NCI-H1417 (cell line): ENCODE data around the gene OR51G1.
"Not testable (repeated sequence)": the region's sequence is repeated elsewhere in the genome, so short reads cannot be mapped to it uniquely, and the experiment has no call there.

ENCODE experiments used
- DNase-seq, 3 experiments: peaks; one replicate each; lab custom pipeline; 2025; lab: John Stamatoyannopoulos, UW

Gene OR51G1

GRCh38 chr11:4924239-4924638, at the start of gene OR51G1:
OR51G1 (minus strand) TSS chr11:4924339; CDS start chr11:4924339, 0 bp downstream.
- no peak for DNase-seq

DNA sequence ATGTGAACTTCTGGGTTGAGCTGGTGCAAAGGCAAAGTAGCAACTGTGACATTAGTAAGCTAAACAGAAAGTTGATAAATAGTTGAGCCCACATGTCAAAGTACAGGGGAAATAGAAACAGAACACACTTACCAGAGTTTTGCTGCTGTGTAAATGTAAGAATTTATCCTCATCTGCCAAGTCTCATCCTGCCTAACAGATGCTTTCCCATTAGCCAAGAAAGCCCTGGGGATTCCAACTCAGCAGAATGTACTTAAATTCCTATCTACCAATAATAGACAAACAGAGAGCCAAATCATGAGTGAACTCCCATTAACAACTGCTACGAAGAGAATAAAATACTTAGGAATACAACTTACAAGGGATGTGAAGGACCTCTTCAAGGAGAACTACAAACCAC, 38.7 kb upstream of the OR51G1 start:
- DNase-seq = no peak

GRCh38 chr11:4960877-4961276, 36.7 kb upstream of the OR51G1 start:
- DNase-seq = peak in 2 of 3 experiments; percentile 17 to 66

- no peak for DNase-seq
These were observed 33.3 kb upstream of the OR51G1 start for GRCh38 chr11:4957396-4957795.

DNA sequence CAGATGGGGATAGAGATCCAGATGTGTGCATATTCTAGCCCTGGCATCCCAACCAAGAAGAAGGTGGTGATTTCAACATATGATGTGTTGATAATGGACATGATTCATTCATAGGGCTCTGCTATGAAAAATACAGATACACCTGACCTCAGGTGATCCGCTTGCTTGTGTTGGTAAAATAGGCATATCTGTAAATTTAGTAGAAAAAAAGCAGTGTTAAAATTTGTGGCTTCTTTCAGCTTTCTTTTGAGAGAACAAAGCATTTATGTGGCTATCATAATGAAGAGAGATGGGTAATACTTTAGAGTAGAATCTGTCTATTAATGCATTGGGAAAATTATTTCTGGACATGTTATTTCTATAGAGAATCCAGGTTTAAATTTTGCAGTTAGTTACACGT, 31.5 kb upstream of the OR51G1 start, which contains the start of gene OR51A2:
OR51A2 (minus strand) TSS at position 101 of the 400 bp plus-strand sequence; CDS start at position 101, 0 bp downstream.
- not testable (repeated sequence) for DNase-seq

- no peak for DNase-seq
These were observed 23.4 kb upstream of the OR51G1 start, which contains the start of gene OR51A4 for GRCh38 chr11:4947505-4947904. OR51A4 (minus strand) TSS chr11:4947605; CDS start chr11:4947100, 505 bp downstream.

DNA sequence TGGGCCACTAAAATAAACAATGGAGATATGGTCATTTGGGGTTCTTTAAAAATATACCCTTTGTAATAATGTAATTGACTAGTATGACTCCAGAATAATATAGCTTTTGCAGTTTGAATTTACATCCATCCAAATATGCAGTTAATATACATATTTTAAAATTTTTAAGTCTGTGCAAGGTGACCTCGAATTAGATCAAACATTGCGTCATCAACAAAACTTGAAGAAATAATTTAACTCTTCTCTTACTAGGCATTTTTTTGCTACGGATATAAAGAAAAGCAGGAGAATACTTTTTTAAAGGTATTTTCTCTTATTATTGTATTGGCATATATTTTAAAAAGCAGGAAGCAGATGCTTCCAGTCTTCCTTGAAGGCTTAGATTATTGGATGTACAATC, 12.6 kb upstream of the OR51G1 start:
- DNase-seq = no peak

DNA sequence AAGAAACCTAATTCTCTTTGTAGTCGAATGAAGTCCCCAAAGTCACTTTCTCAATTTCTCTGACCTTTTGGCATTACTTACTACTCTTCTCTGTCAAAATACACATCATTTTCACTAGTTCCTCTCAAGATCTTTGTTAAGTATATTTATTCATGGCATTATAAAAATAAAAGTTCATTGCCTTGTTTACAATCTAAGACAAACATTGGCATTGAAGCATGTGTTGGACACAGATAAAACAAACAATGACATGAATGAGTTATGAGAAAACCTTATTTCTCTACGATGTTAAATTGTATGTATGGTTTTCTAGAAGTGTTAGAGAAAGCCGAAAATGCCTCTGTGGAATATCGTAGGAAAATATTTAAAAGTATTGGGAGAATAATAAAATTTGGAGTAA, 8.6 kb upstream of the OR51G1 start:
- DNase-seq = peak in 1 of 3 experiments; percentile 45

- no peak for DNase-seq
These were observed 2.5 kb upstream of the OR51G1 start for GRCh38 chr11:4926608-4927007.

GRCh38 chr11:4922304-4922703, 1.8 kb downstream of the OR51G1 start:
- no peak for DNase-seq

DNA sequence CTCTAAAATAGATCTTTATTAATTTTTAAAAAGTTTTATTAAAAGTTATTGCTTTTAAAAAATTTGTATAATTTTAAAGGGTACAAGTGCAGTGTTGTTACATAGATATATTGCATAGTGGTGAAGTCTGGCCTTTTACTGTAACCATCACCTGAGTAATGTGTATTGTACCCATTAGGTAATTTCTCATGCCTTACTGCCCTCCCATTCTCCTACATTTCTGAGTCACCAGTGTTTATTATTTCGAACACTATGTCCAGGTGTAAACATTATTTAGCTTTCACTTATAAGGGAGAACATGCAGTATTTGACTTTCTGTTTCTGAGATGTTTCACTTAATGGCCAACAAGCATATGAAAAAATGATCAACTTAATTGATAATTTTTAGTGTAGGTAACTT, 2.3 kb downstream of the OR51G1 start:
- DNase-seq = no peak

DNA sequence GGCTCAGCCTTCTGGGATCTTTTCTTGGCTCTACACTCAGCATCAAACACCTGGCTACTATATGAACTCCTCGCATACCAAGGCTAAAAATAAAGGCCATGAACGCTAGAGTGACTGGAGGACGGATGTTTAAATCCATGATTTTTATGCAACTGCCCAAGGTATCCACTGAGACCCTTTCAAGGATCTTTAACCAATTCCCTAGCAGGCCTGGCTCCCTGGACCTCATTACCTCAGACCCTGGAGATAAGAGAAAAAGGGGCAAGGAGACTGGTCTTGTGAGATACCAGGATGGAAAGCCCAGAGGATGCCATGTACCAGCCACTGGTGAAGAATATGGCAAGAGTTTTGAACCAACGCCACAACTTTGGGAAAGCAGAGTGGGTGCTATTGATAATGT, 4.9 kb downstream of the OR51G1 start, which contains the start of gene OR51G2:
OR51G2 (minus strand) TSS at position 101 of the 400 bp plus-strand sequence. CDS start 3,687 bp downstream, outside the sequence.
- DNase-seq = no peak

GRCh38 chr11:4916581-4916980, 7.6 kb downstream of the OR51G1 start:
- DNase-seq = no peak

- no peak for DNase-seq
These were observed 20.7 kb downstream of the OR51G1 start, which contains the start of gene OR51A7 for GRCh38 chr11:4903484-4903883. OR51A7 (plus strand) TSS chr11:4903783; CDS start chr11:4907370, 3,587 bp downstream.

- DNase-seq = no peak
These were observed 32.0 kb downstream of the OR51G1 start for GRCh38 chr11:4891996-4892640.

- no peak for DNase-seq
These were observed 33.9 kb downstream of the OR51G1 start for GRCh38 chr11:4890279-4890678.

DNA sequence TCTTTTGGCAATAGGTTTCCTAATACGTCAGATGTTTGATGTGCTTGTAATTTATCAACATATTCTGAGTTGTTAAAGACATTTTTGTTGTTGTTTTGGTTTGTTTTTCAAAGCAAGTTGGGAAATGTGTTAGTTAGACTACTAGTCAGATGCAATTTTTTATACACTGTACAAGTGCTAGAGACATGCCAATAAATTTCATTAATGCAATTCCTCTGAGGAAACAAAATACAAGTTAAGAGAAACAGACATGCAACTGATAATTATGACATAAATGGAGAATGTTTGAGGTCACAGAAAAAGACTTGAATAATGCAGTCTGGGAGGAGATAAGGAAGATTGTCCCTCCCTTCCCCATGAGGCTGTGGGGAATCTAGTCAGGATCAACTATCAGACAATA, 36.5 kb downstream of the OR51G1 start:
- DNase-seq = peak in 1 of 3 experiments; percentile 4

GRCh38 chr11:4886186-4886585, 38.0 kb downstream of the OR51G1 start:
- no peak for DNase-seq

GRCh38 chr11:4884361-4884760, 39.8 kb downstream of the OR51G1 start:
- no peak for DNase-seq

DNA sequence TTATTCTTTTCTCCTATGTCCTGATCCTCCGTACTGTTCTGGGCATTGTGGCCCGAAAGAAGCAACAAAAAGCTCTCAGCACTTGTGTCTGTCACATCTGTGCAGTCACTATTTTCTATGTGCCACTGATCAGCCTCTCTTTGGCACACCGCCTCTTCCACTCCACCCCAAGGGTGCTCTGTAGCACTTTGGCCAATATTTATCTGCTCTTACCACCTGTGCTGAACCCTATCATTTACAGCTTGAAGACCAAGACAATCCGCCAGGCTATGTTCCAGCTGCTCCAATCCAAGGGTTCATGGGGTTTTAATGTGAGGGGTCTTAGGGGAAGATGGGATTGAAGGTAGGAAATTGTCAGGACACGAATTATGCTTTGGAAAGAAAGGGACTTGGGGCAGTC, 41.6 kb downstream of the OR51G1 start:
- DNase-seq = peak in 2 of 3 experiments; percentile 28 to 71

GRCh38 chr11:4881860-4882500, 42.2 kb downstream of the OR51G1 start, which contains the start of gene OR51T1:
OR51T1 (plus strand) TSS chr11:4881900; CDS start chr11:4881900, 0 bp downstream.
- peak in 1 of 3 experiments; percentile 42 for DNase-seq

DNA sequence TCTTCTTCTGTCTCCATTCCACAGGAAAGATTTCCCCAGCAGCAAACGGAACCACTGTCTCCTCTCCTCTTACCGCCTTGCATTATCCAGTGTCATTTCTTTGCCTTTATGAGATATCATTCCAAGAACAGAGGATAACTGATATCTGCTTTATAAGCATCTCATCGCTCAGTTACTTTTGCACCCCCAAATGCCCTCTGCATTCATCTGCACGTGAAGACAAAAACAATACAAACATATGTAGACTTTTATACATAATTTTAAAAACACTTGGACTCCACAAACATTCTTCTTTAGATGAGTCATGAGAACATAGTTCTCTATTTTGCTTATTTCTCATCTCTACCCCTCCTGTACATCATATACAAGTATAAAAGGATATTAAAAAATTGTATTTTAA, 43.0 kb downstream of the OR51G1 start:
- DNase-seq = no peak
